COLO829 (cell line): Measurements from ENCODE around the gene TMEM273.

ENCODE experiments used
- DNase-seq: peaks from one replicate; pipeline ENCODE4 v3.0.0; 2012; ENCODE audit warnings: low spot score

The TMEM273 gene, protein sequence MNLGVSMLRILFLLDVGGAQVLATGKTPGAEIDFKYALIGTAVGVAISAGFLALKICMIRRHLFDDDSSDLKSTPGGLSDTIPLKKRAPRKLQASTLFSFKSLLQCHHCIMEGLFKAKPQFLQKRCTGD

DNA sequence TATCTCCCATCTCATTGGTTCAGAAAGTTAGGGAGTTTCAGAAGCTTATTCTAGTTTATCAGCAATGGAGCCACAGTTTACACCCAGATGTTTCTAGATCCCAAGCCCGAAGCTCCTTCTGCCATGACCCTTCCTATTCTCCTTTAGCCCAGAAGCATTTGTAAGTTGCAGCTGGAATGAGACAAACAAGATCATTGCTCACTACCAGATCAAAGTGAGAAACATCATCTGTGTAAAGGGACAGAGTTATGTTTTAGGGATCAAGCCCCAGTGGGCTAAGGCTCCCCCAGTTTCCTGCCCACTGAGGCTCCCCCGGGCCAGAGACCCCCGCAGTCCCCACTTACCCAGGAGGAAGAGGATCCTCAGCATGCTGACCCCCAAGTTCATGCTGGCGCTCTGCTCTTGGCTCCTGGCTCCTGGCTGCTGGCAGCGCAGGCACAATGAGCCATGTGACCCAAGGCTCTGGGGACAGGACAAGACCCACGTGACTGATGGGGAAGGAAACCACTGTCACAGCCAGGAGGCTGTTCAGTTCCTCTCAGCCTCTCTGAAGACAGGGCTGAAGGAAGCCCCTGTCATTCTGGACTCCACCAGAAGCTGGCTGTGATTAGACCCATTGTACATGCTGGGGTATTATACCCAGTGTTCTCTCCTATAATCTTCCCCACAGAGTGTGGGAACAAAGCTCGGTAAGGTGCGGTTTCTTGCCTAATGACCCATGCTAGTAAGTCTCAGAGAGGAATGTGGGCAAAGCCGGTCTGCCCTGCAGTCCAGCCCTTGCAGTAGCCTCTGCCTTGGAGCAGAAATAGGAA is at the start of gene TMEM273:
Gene TMEM273, minus strand, starts transcription at position 442 of the 812 bp plus-strand sequence. Its CDS starts 55 bp downstream, at position 387.
- no peak for DNase-seq

DNA sequence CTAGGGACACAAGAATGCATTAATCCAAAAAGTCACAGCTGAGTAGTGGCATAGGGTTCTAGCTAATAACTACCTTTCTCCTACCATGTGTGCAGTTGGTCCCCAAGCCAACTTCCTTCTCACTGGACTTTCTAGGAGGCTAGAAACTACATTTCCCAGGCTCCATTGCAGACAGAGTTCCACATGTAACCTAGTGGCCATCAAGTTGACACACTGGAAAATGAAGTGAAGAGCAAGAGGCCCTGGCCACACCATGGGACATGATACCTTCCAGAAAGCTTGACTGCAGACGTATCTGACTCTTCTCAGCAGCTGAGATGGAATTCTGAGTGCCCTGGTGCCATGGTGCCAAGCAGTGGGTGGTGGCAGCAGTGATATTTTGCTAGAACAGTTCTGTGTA is 49.8 kb upstream of the TMEM273 start:
- no peak for DNase-seq

DNA sequence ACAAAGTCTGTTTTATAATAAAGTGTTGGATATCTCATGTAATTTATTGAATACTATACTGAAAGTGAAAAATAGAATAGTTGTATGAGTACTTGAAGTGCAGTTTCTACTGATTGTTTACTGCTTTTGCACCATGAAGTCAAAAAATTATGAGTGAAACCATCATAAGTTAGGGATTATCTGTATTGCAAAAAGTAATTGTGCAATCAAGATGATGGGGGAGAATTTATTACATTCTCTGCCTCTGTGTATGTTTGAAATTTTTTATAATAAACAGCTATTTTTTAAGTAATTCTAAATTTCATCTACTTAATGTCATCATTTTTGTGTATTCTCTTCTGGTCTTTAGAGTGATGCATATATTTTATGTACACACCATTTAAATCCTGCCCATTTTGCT is 47.2 kb upstream of the TMEM273 start:
- no peak for DNase-seq

DNA sequence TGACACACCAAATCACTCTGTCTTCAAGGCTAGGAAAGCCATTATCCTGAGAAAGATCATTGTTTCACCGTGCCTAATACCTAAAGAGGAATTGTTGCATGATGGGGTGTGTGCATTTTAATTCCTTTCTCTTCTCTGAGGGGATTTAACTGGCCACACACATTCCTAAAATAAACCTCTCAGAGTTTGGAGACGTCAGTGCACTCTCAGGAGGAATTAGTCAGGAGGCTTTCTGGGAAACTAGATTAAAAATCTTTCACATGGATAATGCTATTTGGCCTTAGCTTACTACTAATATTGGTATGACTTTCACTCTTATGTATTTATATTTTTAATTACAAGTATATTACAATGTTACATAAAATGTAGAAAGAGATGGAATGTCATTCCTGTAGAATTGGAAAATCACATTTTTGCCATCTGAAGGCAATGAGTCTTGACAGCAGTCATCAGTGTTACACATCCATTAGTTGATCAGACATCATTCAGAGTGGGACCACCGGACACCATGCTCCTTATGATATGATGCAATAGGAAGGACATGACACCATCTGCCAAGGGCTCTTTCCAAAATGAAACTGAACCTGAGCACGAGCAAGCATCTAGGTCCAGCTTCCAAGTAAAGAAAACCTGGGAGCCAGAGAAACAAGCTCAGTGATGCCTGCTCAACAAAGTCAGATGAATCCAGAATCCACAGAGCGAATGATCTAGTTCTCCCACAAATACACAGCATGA is 43.1 kb upstream of the TMEM273 start:
- no peak for DNase-seq

DNA sequence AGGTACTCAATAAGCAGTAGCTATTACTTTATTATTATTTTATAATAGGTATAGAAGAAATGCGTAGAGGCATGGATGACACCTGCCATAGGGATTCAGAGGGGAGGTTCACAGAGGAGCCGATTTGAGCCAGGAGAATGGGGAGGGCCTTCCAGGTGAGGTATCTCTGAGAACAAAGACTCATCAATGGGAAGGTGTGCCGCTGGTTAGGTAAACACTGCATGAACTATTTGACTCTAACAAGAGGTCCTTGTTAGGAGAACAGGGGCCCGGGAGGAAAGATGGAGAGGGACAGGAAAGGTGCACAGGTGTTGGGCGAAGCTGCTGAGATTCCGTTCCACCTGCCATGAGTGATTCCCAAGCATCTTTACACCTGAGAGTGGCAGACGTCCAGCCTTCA is 41.8 kb upstream of the TMEM273 start:
- DNase-seq, result no peak

DNA sequence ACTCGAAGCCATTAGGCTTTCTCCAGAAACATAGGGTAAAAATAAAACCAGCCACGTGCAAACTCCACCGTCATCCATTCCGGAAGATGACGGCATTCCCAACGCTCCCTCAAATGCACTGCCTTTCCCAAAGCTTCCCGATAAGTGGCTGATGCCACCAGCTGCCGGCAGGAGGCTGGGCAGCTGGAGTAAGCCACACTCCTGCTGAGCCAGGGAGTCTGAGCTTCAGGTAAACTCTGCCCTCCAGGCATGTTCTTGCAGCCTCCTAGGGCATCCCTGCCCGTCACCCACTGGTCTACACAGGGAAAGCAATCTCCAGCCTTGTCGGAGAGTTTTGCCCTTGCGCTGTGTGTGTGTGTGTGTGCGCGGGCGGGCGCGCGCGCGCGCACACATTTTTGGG is 40.5 kb upstream of the TMEM273 start:
- DNase-seq, result no peak

DNA sequence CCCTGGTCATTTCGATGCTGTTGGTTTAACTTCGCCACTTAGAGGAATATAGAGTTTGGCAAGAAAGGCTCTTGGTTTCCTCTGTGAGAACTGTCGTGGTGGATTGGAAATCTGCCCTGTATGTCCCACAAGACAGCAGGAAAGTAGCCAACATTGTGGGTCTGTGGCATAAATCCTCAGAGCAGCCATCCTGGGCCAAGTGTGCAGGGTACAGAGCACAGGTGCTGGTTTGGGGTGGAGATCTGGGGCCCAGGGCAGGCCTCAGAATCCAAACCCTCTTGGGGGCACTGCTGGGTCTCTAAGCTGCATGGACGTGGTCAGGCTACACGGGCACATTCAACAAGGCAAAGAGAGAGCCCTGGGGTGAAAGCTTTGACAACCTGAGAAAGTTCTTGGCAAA is 39.2 kb upstream of the TMEM273 start:
- no peak for DNase-seq

DNA sequence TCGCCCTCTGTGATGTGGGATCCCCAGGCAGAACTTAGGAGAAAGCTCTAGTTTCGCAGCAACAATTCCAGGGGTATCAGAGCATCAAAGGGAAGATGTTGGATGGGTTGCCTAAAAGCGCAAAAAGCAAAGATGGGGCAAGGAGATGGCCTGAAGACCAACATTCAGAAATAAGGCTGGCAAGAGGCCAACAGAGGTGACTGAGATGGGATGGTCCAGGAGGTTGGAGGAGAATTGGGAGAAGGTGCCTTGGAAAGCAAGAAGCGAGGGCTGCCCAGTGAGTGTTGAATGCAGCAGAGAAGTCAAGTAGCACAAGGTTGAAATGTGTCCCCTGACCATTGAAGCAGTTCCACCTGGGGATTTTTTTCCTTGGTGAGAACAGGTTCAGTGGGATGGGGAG is 38.4 kb upstream of the TMEM273 start:
- DNase-seq, result no peak

DNA sequence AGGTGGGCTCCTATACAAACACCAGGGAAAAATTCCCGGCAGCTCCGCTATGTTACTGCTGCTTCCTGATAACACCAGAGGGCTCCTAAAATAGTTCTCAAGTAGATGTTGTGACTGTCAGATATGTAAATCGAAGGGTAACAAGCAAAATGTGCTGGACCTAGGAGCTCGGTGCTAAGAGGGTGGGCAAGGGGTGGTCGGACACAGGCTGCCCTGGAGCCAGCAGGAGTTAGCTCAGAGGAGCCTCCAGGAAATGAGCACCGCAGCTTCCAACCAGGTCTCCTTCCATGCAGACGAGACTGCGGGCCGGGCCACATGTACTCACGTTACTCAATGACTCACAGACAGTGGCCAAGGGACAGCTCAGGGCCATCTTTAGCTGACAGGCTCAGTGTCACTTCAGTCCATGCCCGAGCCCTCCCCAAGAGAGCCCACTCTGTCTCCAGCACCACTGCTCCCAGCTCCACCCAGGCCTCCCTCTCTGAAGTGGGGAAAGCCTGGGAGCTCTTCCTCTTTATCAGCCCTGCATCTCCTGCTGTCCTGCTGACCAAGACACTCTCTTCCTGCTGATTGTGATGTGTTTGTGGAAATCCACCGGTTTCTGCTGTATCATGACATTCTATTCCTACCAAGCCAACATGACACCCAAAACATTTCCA is 37.2 kb upstream of the TMEM273 start:
- DNase-seq, result no peak

DNA sequence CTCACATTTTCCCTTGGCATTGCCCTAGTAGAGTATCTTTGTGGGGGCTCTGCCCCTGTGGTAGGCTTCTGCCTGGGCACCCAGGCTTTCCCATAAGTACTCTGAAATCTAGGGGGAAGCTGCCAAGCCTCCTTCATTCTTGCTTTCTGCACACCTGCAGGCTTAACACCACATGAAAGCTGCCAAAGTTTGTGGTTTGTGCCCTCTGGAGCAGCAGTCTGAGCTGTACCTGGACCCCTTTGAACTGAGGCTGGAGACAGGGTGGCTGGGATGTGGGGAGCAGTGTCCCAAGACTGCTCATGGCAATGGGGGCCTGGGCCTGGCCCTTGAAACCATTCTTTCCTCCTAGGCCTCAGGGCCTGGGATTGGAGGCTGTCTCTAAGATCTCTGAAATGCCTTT is 35.0 kb upstream of the TMEM273 start:
- DNase-seq, result no peak

DNA sequence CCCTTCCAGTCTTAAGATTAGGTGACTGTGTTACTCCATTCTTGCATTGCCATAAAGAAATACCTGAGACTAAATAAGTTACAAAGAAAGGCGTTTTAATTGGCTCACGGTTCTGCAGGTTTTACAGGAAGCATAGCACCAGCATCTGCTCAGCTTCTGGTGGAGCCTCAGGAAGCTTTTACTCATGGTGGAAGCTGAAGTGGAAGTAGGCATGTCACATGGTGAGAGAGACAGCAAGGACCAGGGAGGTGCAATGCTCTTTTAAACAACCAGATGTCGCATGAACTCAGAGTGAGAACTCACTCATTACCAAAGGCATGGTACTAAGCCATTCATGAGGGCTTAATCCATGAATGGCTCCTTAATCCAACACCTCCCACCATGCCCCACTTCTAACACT is 34.0 kb upstream of the TMEM273 start:
- no peak for DNase-seq

DNA sequence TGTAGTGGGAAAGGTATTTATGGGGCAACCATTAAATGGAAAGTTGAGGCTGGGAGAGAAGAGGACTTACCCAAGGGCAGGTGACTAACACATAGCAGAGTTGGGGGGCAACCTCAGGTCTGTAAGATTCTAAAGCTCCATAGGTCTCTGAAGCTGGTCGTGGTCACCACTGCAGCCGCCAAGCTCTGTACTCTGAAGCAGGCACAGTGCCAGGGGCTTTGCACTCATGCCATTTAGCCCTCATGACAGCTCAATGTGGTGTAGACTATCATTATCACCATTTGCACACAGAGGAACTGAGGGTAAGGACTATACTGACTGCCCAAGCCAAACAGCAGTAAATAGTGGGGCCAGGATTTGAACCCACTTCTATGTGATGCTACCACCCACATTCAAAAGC is 32.5 kb upstream of the TMEM273 start:
- DNase-seq, result no peak

DNA sequence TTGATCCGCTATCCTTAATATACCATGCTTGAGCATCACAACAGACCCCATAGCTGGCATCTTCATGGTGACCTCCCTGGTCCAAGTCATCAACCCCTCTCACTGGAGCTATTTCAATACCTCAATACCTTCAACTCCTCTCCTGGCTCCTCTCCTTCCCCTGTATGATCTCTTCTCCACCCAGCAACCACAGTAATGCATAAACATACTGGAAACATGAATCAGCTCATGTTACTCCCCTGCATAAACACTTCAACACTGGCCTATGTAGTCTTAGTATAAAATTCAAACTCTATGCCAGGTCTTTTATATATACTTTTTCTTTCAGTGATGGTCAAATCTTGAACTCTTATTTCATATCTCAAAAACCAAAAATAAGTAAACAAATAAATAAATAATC is 31.8 kb upstream of the TMEM273 start:
- no peak for DNase-seq

DNA sequence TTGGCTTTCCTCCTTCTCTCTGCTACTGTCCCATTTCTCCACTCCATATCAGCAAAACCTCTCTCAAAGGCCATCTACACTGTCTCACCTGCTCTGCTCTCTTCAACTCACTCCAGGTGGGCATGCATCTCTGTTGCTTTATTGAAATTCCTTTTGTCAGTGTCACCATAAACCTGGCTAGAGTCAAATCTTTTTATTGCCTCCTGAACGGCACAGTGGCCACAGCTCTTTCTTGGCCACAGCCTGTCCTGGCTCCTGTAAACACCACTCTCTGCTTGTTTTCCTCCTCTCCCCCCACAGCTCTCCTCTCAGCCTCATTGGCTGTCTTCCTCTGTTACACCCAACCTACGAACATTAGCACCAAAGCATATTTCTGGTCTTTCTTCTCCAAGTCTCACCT is 31.1 kb upstream of the TMEM273 start:
- no peak for DNase-seq

DNA sequence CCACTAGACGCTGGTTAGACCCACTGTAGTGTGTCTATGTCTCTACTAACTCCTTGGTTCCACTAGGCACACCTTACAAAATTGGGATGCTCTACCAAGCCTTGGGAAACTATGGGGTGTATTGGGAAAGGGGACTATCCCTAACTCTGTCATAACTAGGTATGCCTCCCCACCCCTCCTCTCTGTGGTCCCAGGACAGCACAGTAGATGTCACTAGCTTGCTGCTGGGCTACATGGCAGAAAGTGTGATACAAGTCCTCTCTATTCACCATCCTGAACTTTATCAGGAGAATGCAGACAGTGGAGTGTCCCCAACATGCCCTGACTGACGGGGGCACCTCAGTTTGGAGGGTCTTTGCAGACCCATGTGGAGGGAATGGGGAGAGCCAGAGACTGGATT is 30.3 kb upstream of the TMEM273 start:
- DNase-seq, result no peak

DNA sequence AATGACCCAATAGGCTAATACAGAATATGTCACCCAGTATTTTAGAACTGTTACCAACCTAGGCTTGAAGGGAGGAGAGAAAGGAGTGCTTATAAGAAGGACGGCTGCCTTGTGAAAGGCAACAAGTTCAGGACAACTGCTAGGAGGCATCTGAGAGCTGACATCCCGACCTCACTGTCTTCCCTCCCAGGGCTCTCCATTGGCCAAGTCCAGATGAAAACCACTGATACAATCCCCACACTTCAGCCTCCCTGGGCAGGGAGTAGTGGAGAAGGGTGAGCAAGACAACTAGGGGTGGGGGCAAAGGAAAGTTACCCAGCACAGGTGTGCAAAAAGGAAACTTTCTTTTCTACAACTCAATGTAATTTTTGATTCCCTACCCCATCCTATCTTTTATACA is 29.5 kb upstream of the TMEM273 start:
- DNase-seq, result no peak

DNA sequence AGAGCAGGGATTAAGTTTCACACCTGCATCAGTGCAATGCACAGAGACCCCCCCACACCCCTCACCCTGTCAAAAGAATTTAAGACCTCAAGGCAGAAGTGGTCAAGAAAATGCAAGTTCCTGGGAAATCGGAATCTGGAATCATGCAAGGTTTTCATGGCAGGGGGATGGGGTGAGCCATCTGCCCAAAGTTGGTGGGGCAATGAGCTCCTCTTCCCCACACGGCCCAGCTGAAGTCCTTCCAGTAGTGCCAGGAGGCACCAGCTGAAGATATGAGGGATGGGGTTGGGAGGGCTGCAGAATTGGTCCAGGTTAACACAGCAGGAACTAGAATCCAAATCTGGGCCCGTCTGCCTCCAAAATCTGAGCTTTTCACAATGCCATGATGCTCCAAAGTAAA is 25.0 kb upstream of the TMEM273 start:
- no peak for DNase-seq

DNA sequence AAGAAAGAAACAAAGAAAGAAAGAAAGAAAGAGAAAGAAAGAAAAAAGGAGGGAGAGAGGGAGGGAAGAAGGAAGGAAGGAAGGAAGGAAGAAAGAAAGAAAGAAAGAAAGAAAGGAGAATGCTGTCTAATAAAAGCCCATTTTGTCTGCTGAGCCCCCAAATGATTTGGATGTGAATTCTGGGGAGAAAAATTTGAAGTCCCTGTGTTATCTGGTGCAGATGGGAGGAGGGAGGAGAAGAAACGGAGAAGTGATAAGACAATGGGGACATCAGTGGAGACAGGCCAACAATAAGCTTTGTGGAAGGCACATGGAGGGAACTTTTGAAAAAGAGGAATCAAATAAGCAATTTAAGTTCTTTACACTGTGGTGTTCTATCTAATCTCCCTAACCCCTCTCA is 24.6 kb upstream of the TMEM273 start:
- no peak for DNase-seq

DNA sequence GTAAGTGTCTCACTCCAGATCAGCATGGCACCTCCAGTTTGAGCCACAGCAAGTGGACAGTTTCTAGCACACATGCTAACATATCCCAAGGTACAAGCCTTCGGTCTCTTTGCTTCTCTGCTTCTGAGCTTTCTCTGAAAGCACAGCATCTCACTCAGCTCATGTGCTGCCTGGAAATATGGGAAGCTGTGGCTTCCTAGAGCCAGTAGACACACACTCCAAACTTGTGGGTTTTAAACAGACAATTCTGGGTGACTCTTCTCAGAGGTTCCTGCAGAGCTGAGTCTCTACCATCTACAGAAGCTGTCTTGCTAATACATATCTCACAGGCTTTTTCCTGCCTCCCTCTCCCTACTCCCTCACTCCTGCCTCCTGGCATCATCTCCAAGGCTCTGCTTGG is 23.9 kb upstream of the TMEM273 start:
- DNase-seq, result no peak

DNA sequence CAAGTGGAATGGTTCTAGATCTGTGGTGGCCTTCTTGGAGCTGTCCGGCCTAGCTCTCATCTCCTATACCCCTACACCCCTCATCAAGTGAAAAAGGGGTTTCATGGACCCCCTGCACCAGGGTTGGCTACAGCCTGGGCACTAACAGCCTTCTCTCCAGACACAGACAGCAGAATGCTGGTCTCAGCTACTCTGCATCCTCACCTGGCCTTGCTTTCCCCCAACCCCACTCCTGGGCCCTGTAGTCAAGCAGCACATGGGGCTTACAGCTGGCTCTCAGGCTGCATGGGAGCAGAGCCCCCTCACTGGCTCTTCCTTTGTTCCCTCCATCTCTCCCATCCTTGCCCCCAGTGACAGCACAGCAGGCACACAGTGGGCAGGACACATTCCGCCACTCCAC is 20.8 kb upstream of the TMEM273 start:
- no peak for DNase-seq

DNA sequence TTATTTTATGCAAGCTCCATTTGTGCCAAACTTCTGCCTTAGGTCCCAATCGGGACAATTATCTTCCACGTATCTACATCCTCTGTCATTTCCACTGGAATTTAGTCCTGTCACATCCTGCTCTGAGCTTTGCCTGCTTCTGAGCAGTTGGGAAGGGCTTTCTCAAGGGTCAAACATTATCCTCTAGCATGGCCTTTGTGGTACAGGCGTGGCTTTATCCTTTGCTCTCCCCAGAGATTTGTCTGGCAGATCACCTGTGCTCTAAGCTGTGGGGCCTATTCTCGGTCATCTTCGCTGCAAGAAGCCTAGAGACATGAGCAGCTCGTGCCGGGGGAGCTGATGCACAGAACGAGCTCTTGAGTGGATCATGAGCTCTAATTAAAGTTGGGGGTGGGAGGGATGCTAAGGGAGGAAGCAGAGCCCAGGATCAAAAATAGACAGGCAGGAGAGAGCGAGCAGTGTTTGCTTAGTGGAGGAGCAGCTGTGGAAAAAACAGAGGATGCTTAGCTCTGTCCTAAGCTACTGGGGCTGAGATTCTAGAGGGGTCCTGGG is 19.8 kb upstream of the TMEM273 start:
- DNase-seq, result no peak

DNA sequence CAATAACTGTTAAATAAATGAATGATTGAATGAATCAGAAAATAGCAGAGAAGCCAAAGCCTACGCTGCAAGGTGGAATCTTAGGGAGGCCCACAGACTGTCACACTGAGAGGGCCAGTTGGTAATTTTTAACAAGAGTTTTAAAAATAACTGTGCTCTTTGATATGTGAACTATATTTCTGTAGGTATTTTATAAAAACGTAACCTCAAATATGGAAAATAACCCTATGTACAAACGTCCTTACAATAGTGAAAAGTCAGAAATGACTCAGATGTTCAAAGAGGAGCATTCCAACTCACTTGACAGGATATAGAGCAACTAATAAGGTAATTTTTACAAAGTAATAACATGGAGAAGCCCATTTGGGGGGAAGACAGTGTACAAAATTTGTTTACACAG is 18.9 kb upstream of the TMEM273 start:
- no peak for DNase-seq

DNA sequence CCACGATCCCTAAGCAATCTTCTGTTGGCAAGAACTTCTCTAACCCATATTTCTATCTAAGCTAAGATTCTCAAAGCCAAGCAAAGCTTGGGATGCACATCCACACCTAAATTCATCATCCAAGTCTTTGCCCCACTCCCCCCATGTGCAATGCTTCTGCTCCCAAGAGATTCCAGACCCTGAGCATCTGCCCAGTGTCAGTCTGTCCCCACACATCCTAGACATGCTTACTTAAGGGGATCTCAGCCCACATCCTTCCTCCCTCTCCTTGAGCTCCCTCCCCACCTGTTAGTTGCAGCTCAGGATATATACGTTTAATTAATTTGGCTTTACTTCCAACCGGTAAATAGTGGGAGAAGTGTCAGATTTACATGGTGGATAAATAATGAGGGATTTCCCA is 17.0 kb upstream of the TMEM273 start:
- DNase-seq, result no peak
